GM23338 (cell line): ENCODE data around the gene KIAA0586. TPM values are rescaled to one million over a fixed set of nuclear protein-coding genes. Genes with fewer than 3 reads are reported as not detected.
A peak's percentile ranks its signal among the peaks of the same experiment; 100 is the strongest.

Source experiments
- ATAC-seq: fragments of 200-7000 bp; cut with Tn5 transposase; 3 replicates; pipeline ENCODE4 v1.9.1; 2020
- DNase-seq: peaks from one replicate; pipeline ENCODE4 v3.0.0-alpha.2; 2015; ENCODE audit warnings: low spot score
- H2AFZ ChIP-seq: fragments of 200-600 bp; sonication (generic); 2 replicates; pipeline ENCODE4 v1.8.0; 2016; ENCODE audit warnings: antibody characterized with exemption, mild to moderate bottlenecking, moderate library complexity
- H3F3A ChIP-seq: fragments of 200-600 bp; sonication (generic); replicated peaks from 2 replicates; pipeline ENCODE4 v1.8.0; 2017; ENCODE audit warnings: antibody characterized with exemption, mixed run types, low read depth
- H3K27ac ChIP-seq: fragments of 200-600 bp; sonication (generic); 2 replicates; pipeline ENCODE4 v1.6.1; 2016; ENCODE audit warnings: low read depth
- H3K27me3 ChIP-seq: fragments of 200-600 bp; sonication (generic); 2 replicates; pipeline ENCODE4 v1.8.0; 2016; ENCODE audit warnings: mild to moderate bottlenecking, mixed run types, moderate library complexity; ENCODE audit not compliant: insufficient read depth
- H3K36me3 ChIP-seq: fragments of 200-600 bp; sonication (generic); 2 replicates; pipeline ENCODE4 v1.8.0; 2016; ENCODE audit warnings: mild to moderate bottlenecking; ENCODE audit not compliant: insufficient read depth
- H3K4me1 ChIP-seq: fragments of 200-600 bp; sonication (generic); 2 replicates; pipeline ENCODE4 v1.8.0; 2016; ENCODE audit warnings: mild to moderate bottlenecking, moderate library complexity; ENCODE audit not compliant: insufficient read depth
- H3K4me2 ChIP-seq: fragments of 200-600 bp; sonication (generic); 2 replicates; pipeline ENCODE4 v1.7.1; 2017; ENCODE audit warnings: mixed run types
- H3K4me3 ChIP-seq: fragments of 200-600 bp; sonication (generic); 2 replicates; pipeline ENCODE4 v1.6.1; 2016; ENCODE audit warnings: mixed run types
- H3K79me2 ChIP-seq: fragments of 200-600 bp; sonication (generic); replicated peaks from 2 replicates; pipeline ENCODE4 v1.8.0; 2017; ENCODE audit warnings: mild to moderate bottlenecking; ENCODE audit not compliant: insufficient read depth
- H3K9me2 ChIP-seq: fragments of 200-600 bp; sonication (generic); 2 replicates; pipeline ENCODE4 v1.8.0; 2017; ENCODE audit not compliant: insufficient read depth
- H4K20me1 ChIP-seq: fragments of 200-600 bp; sonication (generic); replicated peaks from 2 replicates; pipeline ENCODE4 v1.8.0; 2017; ENCODE audit warnings: mild to moderate bottlenecking; ENCODE audit not compliant: insufficient read depth
- H3K27ac Mint-ChIP-seq: 2 replicates; pipeline ENCODE4 v1.8.0; 2020; ENCODE audit warnings: inconsistent platforms, mild to moderate bottlenecking, moderate library complexity, mixed read lengths
- H3K27me3 Mint-ChIP-seq: 3 replicates; pipeline ENCODE4 v1.8.0; 2022; ENCODE audit warnings: low read depth, mild to moderate bottlenecking, moderate library complexity, mixed read lengths, inconsistent platforms; ENCODE audit not compliant: insufficient read depth, poor library complexity
- H3K36me3 Mint-ChIP-seq: 3 replicates; pipeline ENCODE4 v1.8.0; 2021; ENCODE audit warnings: low read depth, mild to moderate bottlenecking, inconsistent platforms, moderate library complexity, mixed read lengths
- H3K4me1 Mint-ChIP-seq: 3 replicates; pipeline ENCODE4 v1.8.0; 2020; ENCODE audit warnings: mild to moderate bottlenecking, inconsistent platforms, mixed read lengths
- H3K4me3 Mint-ChIP-seq: 3 replicates; pipeline ENCODE4 v1.8.0; 2021; ENCODE audit warnings: moderate library complexity, mild to moderate bottlenecking, inconsistent platforms, mixed read lengths
- H3K9me3 Mint-ChIP-seq: 3 replicates; pipeline ENCODE4 v1.8.0; 2020; ENCODE audit warnings: moderate library complexity, mild to moderate bottlenecking, inconsistent platforms, mixed read lengths
- CREB1 ChIP-seq: fragments of 250-450 bp; sonication (Bioruptor Pico); IDR thresholded peaks from 2 replicates; pipeline ENCODE4 v1.5.0; 2020; ENCODE audit warnings: low read depth, mild to moderate bottlenecking, moderate library complexity
- CTCF ChIP-seq, 2 experiments: fragments of 200-600 bp in 1 of 2; sonication (generic) in 1 of 2; conservative IDR thresholded peaks; 2 replicates each; pipeline versions ENCODE4 v1.5.1 to v1.6.1; 2016 to 2017; ENCODE audit warnings: antibody characterized with exemption in 2 of 2, low read depth in 2 of 2, mild to moderate bottlenecking in 2 of 2, moderate library complexity in 1 of 2
- ETS1 ChIP-seq: IDR thresholded peaks from 2 replicates; pipeline ENCODE4 v1.6.1; 2016; ENCODE audit warnings: antibody characterized with exemption
- POLR2AphosphoS5 ChIP-seq: IDR thresholded peaks from 2 replicates; pipeline ENCODE4 v1.6.1; 2016; ENCODE audit warnings: antibody characterized with exemption, low read depth
- STAT1 ChIP-seq: IDR thresholded peaks from one replicate; pipeline ENCODE4 v1.6.1; 2016; ENCODE audit warnings: antibody characterized with exemption; ENCODE audit not compliant: unreplicated experiment
- ZNF114 ChIP-seq: fragments of 250-450 bp; sonication (Bioruptor Pico); IDR thresholded peaks from 2 replicates; pipeline ENCODE4 v1.5.0; 2020; ENCODE audit warnings: mild to moderate bottlenecking, moderate library complexity
- long read RNA-seq: library from polyadenylated mRNA; unstranded; transcript quantifications from one replicate; pipeline ENCODE4 v2.0.0, GENCODE V29; 2020; ENCODE audit not compliant: unreplicated experiment
- polyA plus RNA-seq: library from polyadenylated mRNA; unstranded; fragments of >200 nt; fragmentation: Nextera tagmentation; extraction: Ambion mirVana; gene quantifications from 2 replicates; pipeline ENCODE4 v1.2.1, GENCODE V29; 2016
- total RNA-seq: library from RNA; depleted of rRNA; stranded (reverse); fragments of >200 nt; shearing (Covaris generic); gene quantifications from 2 replicates; pipeline ENCODE4 v1.2.3, GENCODE V29; 2014; rRNA removed

KIAA0586 gene
- total RNA-seq: 23.7 and 26.0 TPM in 2 replicates
- polyA plus RNA-seq: 15.3 and 22.2 TPM in 2 replicates
- long read RNA-seq, partial matches to known transcripts: 5 of 7 reads
- long read RNA-seq, other reads (novel, unspliced or antisense): 2 of 7 reads

GRCh38 chr14:58427281-58428117 is at the start of gene KIAA0586, which contains the start of gene TIMM9:
Gene KIAA0586, plus strand, starts transcription at chr14:58427719. Its CDS starts 546 bp downstream, at chr14:58428265.
Gene TIMM9, minus strand, starts transcription at chr14:58427531. Its CDS starts 15,586 bp downstream, at chr14:58411945.
- peak; percentile 92 for ATAC-seq
- H3F3A ChIP-seq: 0 out of 2 replicates have a peak, but pooled peaks cover 2% of the 10 kb centered on the region

GRCh38 chr14:58390830-58391229 is 36.7 kb upstream of the KIAA0586 start:
- peaks cover 12% of the 10 kb centered on the region for H3K27me3 ChIP-seq
- H3K4me1 Mint-ChIP-seq: peaks cover 4% of the 10 kb centered on the region; the same call in 1 of the 3 replicates
- peaks cover 6% of the 10 kb centered on the region for H3F3A ChIP-seq
- no peak for ATAC-seq
- H3K4me3 Mint-ChIP-seq: no peak overlapping the region
- H3K36me3 ChIP-seq: no peaks in the 10 kb centered on the region
- H4K20me1 ChIP-seq: no peaks in the 10 kb centered on the region
- no peak overlapping the region for H2AFZ ChIP-seq
- TF ChIP-seq ZNF114 (no peak), POLR2AphosphoS5 (no peak), ETS1 (no peak)
- H3K9me2 ChIP-seq: no peaks in the 10 kb centered on the region
- no peak overlapping the region for H3K4me2 ChIP-seq
- H3K9me3 Mint-ChIP-seq: no peaks in the 10 kb centered on the region
- no peaks in the 10 kb centered on the region; the same call in 1 of the 2 replicates for H3K4me1 ChIP-seq
- H3K4me3 ChIP-seq: no peak overlapping the region
- no peak for DNase-seq
- no peak overlapping the region for H3K27ac Mint-ChIP-seq
- no peak overlapping the region for H3K27ac ChIP-seq
- H3K27me3 Mint-ChIP-seq: peaks cover 7% of the 10 kb centered on the region
- no peaks in the 10 kb centered on the region for H3K36me3 Mint-ChIP-seq
- no peaks in the 10 kb centered on the region for H3K79me2 ChIP-seq

More at GRCh38 chr14:58427281-58428117, at the start of gene KIAA0586, which contains the start of gene TIMM9:
- H3K4me1 ChIP-seq: peaks cover 9% of the 10 kb centered on the region
- H3K27me3 ChIP-seq: no peaks in the 10 kb centered on the region
- H3K9me2 ChIP-seq: no peaks in the 10 kb centered on the region
- peaks cover 44% of the 10 kb centered on the region for H3K79me2 ChIP-seq
- peak within 1 kb of the TSS; percentile 100 for H2AFZ ChIP-seq
- Mint-ChIP-seq H3K36me3 (peaks cover 20% of the 10 kb centered on the region), H3K27me3 (peaks cover 14% of the 10 kb centered on the region), H3K4me1 (peaks cover 7% of the 10 kb centered on the region), H3K4me3 (peak within 1 kb of the TSS; percentile 90), H3K27ac (peak within 1 kb of the TSS; percentile 97), H3K9me3 (no peaks in the 10 kb centered on the region)
- H4K20me1 ChIP-seq: peaks cover 5% of the 10 kb centered on the region; the same call in 1 of the 2 replicates
- H3K4me2 ChIP-seq: peak within 1 kb of the TSS; percentile 83
- H3K27ac ChIP-seq: peak within 1 kb of the TSS; percentile 88
- TF ChIP-seq STAT1 (no peak), ETS1 (0 out of 2 replicates have a peak, but pooled peaks have one; percentile 4), POLR2AphosphoS5 (peak; percentile 81), CTCF (conservative IDR thresholded peaks at IDR 0.05; ENCODE audit: low read depth in 2 of 2) (no peak), CREB1 (CRISPR knock-in tag) (peak; percentile 51; the same call in 1 of the 2 replicates)
- DNase-seq: peak; percentile 98
- H3K36me3 ChIP-seq: peaks cover 9% of the 10 kb centered on the region
- H3K4me3 ChIP-seq: peak within 1 kb of the TSS; percentile 73
